Panc1 (cell line): ENCODE results near the gene PRDM12. TPM values are rescaled to one million over a fixed set of nuclear protein-coding genes. Genes with fewer than 3 reads are reported as not detected.

Experiments used
- ATAC-seq: fragments of 200-7000 bp; cut with Tn5 transposase; 2 replicates; pipeline ENCODE4 v1.9.1; 2020; ENCODE audit warnings: mild to moderate bottlenecking, moderate library complexity
- BruUV-seq: library from RNA; stranded (reverse); fragments of 400-500 nt; replicated peaks from 2 replicates; lab custom pipeline; 2021; lab: Mats Ljungman, UMichigan
- CTCF ChIA-PET: fragments of 300-600 bp; sonication (Branson Sonifier 250); formaldehyde crosslinking; loops from one replicate; lab custom pipeline; 2022; ENCODE audit warnings: antibody characterized with exemption; lab: Charles Lee
- POLR2A ChIA-PET: fragments of 300-600 bp; sonication (Branson Sonifier 250); formaldehyde crosslinking; loops from one replicate; lab custom pipeline; 2022; ENCODE audit warnings: antibody characterized with exemption; lab: Charles Lee
- DNase-seq: peaks from one replicate; pipeline ENCODE4 v3.0.0-alpha.2; 2010; ENCODE audit warnings: low read depth, low spot score
- H3K27ac ChIP-seq: 2 replicates; pipeline ENCODE4 v1.5.1; 2011; ENCODE audit warnings: mild to moderate bottlenecking, low read length, inconsistent platforms
- H3K27me3 ChIP-seq: fragments of 200-500 bp; sonication (Bioruptor generic); 2 replicates; pipeline ENCODE4 v1.6.0; 2014; ENCODE audit warnings: low read length, inconsistent platforms; ENCODE audit not compliant: control insufficient read depth, insufficient read depth
- H3K36me3 ChIP-seq: fragments of 200-500 bp; sonication (Bioruptor generic); 2 replicates; pipeline ENCODE4 v1.5.1; 2014; ENCODE audit warnings: inconsistent platforms, mild to moderate bottlenecking, low read length, moderate library complexity; ENCODE audit not compliant: control insufficient read depth, insufficient read depth
- H3K4me1 ChIP-seq: 2 replicates; pipeline ENCODE4 v1.5.1; 2011; ENCODE audit warnings: inconsistent platforms, mild to moderate bottlenecking, low read length, moderate library complexity; ENCODE audit not compliant: control insufficient read depth, insufficient read depth
- H3K4me3 ChIP-seq, 2 experiments: 2 replicates each; pipeline ENCODE4 v1.5.1; 2011 to 2012; ENCODE audit warnings: low read depth in 2 of 2, low read length in 2 of 2, mild to moderate bottlenecking in 2 of 2, inconsistent platforms in 1 of 2, moderate library complexity in 1 of 2
- H3K9me3 ChIP-seq: fragments of 200-500 bp; sonication (Bioruptor generic); 2 replicates; pipeline ENCODE4 v1.5.1; 2014; ENCODE audit warnings: low read depth, mild to moderate bottlenecking, inconsistent platforms, low read length, moderate library complexity; ENCODE audit not compliant: control insufficient read depth, insufficient read depth
- POLR2AphosphoS5 ChIP-seq: IDR thresholded peaks from 2 replicates; pipeline ENCODE4 v1.6.1; 2012; ENCODE audit warnings: mild to moderate bottlenecking, low read depth, low read length, moderate library complexity
- SIN3A ChIP-seq: IDR thresholded peaks from 2 replicates; pipeline ENCODE4 v1.6.1; 2012; ENCODE audit warnings: low read depth, mild to moderate bottlenecking, low read length, moderate library complexity, borderline replicate concordance; ENCODE audit not compliant: insufficient read depth
- TCF7L2 ChIP-seq: IDR thresholded peaks from 2 replicates; pipeline ENCODE4 v1.6.1; 2011; ENCODE audit warnings: mild to moderate bottlenecking, low read depth, low read length, inconsistent platforms
- in situ Hi-C: cut with HindIII; loops from 2 replicates; pipeline ENCODE4 v1.10.0; 2016; ENCODE audit warnings: low sequenced_read_pairs, low pct_unique_long_range_greater_than_20kb
- intact Hi-C: fragments of 100-400 bp; cut with micrococcal nuclease; formaldehyde crosslinking; loops from one replicate; pipeline ENCODE4 v1.10.0; 2022; ENCODE audit not compliant: unreplicated experiment
- total RNA-seq: library from RNA; stranded (reverse); gene quantifications from one replicate; pipeline ENCODE4 v1.2.1, GENCODE V29; 2021; ENCODE audit not compliant: unreplicated experiment
- TF ChIP-seq, protein P1 (sequence below): fragments of 450-650 bp; IDR thresholded peaks from 2 replicates; pipeline ENCODE4 v1.5.1; 2017; ENCODE audit warnings: mild to moderate bottlenecking
- TF ChIP-seq, protein P2 (sequence below), 2 experiments: IDR thresholded peaks; 2 replicates each; pipeline ENCODE4 v1.6.1; 2011 to 2012; ENCODE audit warnings: low read depth in 2 of 2, control low read depth in 1 of 2, low read length in 1 of 2, mild to moderate bottlenecking in 1 of 2, moderate library complexity in 1 of 2; ENCODE audit not compliant: insufficient read depth in 1 of 2

The PRDM12 gene
- total RNA-seq, 1 experiment from 2014 or later: 0.08 TPM

DNA sequence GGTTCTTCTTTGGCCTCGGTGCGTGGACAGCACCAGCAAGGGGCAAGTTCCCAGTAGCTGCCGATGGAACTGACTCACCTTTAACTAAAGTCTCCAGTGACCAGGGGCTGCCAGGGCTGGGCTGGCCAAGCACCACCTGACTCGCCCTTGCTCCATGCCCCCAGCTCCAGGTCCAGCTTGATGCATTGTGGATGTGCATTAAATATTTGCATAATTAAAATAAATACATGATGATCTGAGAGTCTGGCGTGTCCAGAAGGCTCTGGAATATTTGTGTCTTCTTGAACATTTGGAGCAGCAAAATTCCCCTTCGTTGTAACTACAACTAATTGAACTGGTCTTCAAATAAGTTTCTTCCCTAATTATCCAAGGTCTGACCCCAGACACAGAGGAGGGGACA lies 9.5 kb upstream of the PRDM12 start:
- no peak overlapping the region for H3K27ac ChIP-seq
- H3K4me3 ChIP-seq: no peak overlapping the region
- H3K36me3 ChIP-seq: no peaks in the 10 kb centered on the region
- no TSS peak for BruUV-seq
- ATAC-seq (no peak), DNase-seq (no peak)
- H3K9me3 ChIP-seq: no peaks in the 10 kb centered on the region
- POLR2A ChIA-PET: no interaction called here
- H3K27me3 ChIP-seq: no peaks in the 10 kb centered on the region; the same call in 1 of the 2 replicates
- CTCF ChIA-PET: no interaction called here
- in situ Hi-C loops (no loop called here), intact Hi-C loops (no loop called here)
- H3K4me1 ChIP-seq: no peaks in the 10 kb centered on the region
- no peak for TF ChIP-seq TCF7L2
- no peak for TF ChIP-seq POLR2AphosphoS5
- TF ChIP-seq, protein P1, sequence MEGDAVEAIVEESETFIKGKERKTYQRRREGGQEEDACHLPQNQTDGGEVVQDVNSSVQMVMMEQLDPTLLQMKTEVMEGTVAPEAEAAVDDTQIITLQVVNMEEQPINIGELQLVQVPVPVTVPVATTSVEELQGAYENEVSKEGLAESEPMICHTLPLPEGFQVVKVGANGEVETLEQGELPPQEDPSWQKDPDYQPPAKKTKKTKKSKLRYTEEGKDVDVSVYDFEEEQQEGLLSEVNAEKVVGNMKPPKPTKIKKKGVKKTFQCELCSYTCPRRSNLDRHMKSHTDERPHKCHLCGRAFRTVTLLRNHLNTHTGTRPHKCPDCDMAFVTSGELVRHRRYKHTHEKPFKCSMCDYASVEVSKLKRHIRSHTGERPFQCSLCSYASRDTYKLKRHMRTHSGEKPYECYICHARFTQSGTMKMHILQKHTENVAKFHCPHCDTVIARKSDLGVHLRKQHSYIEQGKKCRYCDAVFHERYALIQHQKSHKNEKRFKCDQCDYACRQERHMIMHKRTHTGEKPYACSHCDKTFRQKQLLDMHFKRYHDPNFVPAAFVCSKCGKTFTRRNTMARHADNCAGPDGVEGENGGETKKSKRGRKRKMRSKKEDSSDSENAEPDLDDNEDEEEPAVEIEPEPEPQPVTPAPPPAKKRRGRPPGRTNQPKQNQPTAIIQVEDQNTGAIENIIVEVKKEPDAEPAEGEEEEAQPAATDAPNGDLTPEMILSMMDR: no peak
- no peak for TF ChIP-seq SIN3A
- TF ChIP-seq, protein P2, sequence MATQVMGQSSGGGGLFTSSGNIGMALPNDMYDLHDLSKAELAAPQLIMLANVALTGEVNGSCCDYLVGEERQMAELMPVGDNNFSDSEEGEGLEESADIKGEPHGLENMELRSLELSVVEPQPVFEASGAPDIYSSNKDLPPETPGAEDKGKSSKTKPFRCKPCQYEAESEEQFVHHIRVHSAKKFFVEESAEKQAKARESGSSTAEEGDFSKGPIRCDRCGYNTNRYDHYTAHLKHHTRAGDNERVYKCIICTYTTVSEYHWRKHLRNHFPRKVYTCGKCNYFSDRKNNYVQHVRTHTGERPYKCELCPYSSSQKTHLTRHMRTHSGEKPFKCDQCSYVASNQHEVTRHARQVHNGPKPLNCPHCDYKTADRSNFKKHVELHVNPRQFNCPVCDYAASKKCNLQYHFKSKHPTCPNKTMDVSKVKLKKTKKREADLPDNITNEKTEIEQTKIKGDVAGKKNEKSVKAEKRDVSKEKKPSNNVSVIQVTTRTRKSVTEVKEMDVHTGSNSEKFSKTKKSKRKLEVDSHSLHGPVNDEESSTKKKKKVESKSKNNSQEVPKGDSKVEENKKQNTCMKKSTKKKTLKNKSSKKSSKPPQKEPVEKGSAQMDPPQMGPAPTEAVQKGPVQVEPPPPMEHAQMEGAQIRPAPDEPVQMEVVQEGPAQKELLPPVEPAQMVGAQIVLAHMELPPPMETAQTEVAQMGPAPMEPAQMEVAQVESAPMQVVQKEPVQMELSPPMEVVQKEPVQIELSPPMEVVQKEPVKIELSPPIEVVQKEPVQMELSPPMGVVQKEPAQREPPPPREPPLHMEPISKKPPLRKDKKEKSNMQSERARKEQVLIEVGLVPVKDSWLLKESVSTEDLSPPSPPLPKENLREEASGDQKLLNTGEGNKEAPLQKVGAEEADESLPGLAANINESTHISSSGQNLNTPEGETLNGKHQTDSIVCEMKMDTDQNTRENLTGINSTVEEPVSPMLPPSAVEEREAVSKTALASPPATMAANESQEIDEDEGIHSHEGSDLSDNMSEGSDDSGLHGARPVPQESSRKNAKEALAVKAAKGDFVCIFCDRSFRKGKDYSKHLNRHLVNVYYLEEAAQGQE (IDR thresholded peaks at IDR 0.05; ENCODE audit: insufficient read depth in 1 of 2, low read depth in 2 of 2, low read length in 1 of 2): no peak

- H3K4me1 ChIP-seq: no peaks in the 10 kb centered on the region
- H3K4me3 ChIP-seq: no peak overlapping the region
- POLR2A ChIA-PET: no interaction called here
- BruUV-seq: no TSS peak
- intact Hi-C loops: no loop called here
- in situ Hi-C loops: no loop called here
- CTCF ChIA-PET: no interaction called here
- H3K9me3 ChIP-seq: no peaks in the 10 kb centered on the region
- TF ChIP-seq, protein P2 (IDR thresholded peaks at IDR 0.05; ENCODE audit: insufficient read depth in 1 of 2, low read depth in 2 of 2, low read length in 1 of 2): no peak
- no peak for TF ChIP-seq SIN3A
- no peak for TF ChIP-seq TCF7L2
- no peak for TF ChIP-seq POLR2AphosphoS5
- TF ChIP-seq, protein P1: no peak
- H3K36me3 ChIP-seq: no peaks in the 10 kb centered on the region
- ATAC-seq (no peak), DNase-seq (no peak)
- no peak overlapping the region for H3K27ac ChIP-seq
- no peaks in the 10 kb centered on the region; the same call in 1 of the 2 replicates for H3K27me3 ChIP-seq
These were observed 5.3 kb upstream of the PRDM12 start for GRCh38 chr9:130658893-130659698.
